Measurements from ENCODE around the gene NR2F1-AS1.

Gene NR2F1-AS1

GRCh38 chr5:93598091-93599000 is 17.3 kb upstream of the NR2F1-AS1 start:
- no peak overlapping the region for H3K27ac ChIP-seq (ENCODE audit: insufficient read depth in 1 of 2, low read depth in 1 of 2, low read length in 2 of 2, poor library complexity in 1 of 2, severe bottlenecking in 2 of 2)
- H3K27me3 ChIP-seq (replicated peaks in 2 of 5; ENCODE audit: control insufficient read depth in 4 of 5, insufficient read depth in 5 of 5, low read length in 4 of 5), result peaks cover 49 to 100% (median 76%) of the 10 kb centered on the region in 5 experiments
- CTCF ChIA-PET, result interaction anchor here (2.1 to 4.4 kb wide), 4 partner anchors 9 to 203 kb away, joined by 7 to 27 read pairs (median 16); no protein-coding TSS in a partner anchor
- POLR2A ChIA-PET, result no interaction called here
- H3K36me3 ChIP-seq (ENCODE audit: control insufficient read depth in 4 of 4, insufficient read depth in 4 of 4, low read length in 3 of 4), result no peaks in the 10 kb centered on the region
- H3K4me1 ChIP-seq (ENCODE audit: control extremely low read depth in 1 of 4, control insufficient read depth in 4 of 4, insufficient read depth in 4 of 4, low read length in 3 of 4), result peaks cover 0 to 3% (median 1%) of the 10 kb centered on the region in 4 experiments
- H3K9me3 ChIP-seq (ENCODE audit: control extremely low read depth in 1 of 5, control insufficient read depth in 4 of 5, insufficient read depth in 2 of 5, low read depth in 1 of 5, low read length in 4 of 5), result peaks cover 0 to 27% (median 0%) of the 10 kb centered on the region in 5 experiments
- no peak overlapping the region for H3K4me3 ChIP-seq (ENCODE audit: control insufficient read depth in 1 of 7, extremely low read depth in 1 of 7, insufficient read depth in 4 of 7, low read depth in 2 of 7, low read length in 6 of 7)
- 7% methylated on average over 11 of the region's 28 CpGs for WGBS (ENCODE audit: insufficient coverage)
- peak in 1 of 3 donors; percentile 7 for DNase-seq

- 2% methylated on average over 40 of the region's 40 CpGs for WGBS (ENCODE audit: insufficient coverage)
- H3K9me3 ChIP-seq (ENCODE audit: control extremely low read depth in 1 of 5, control insufficient read depth in 4 of 5, insufficient read depth in 2 of 5, low read depth in 1 of 5, low read length in 4 of 5), result peaks cover 0 to 29% (median 0%) of the 10 kb centered on the region in 5 experiments
- peak in 1 of 3 donors; percentile 40 for DNase-seq
- peaks cover 46 to 100% (median 73%) of the 10 kb centered on the region in 5 experiments for H3K27me3 ChIP-seq (replicated peaks in 2 of 5; ENCODE audit: control insufficient read depth in 4 of 5, insufficient read depth in 5 of 5, low read length in 4 of 5)
- H3K4me1 ChIP-seq (ENCODE audit: control extremely low read depth in 1 of 4, control insufficient read depth in 4 of 4, insufficient read depth in 4 of 4, low read length in 3 of 4), result peaks cover 0 to 3% (median 1%) of the 10 kb centered on the region in 4 experiments
- H3K36me3 ChIP-seq (ENCODE audit: control insufficient read depth in 4 of 4, insufficient read depth in 4 of 4, low read length in 3 of 4), result no peaks in the 10 kb centered on the region
- no peak overlapping the region for H3K4me3 ChIP-seq (ENCODE audit: control insufficient read depth in 1 of 7, extremely low read depth in 1 of 7, insufficient read depth in 4 of 7, low read depth in 2 of 7, low read length in 6 of 7)
- ChIA-PET POLR2A (no interaction called here), CTCF (interaction anchor here (1.0 to 3.1 kb wide), 4 partner anchors 9 to 204 kb away, joined by 3 to 27 read pairs (median 10); no protein-coding TSS in a partner anchor)
- no peak overlapping the region for H3K27ac ChIP-seq (ENCODE audit: insufficient read depth in 1 of 2, low read depth in 1 of 2, low read length in 2 of 2, poor library complexity in 1 of 2, severe bottlenecking in 2 of 2)
These were observed 15.9 kb upstream of the NR2F1-AS1 start for GRCh38 chr5:93596676-93597490.

DNA sequence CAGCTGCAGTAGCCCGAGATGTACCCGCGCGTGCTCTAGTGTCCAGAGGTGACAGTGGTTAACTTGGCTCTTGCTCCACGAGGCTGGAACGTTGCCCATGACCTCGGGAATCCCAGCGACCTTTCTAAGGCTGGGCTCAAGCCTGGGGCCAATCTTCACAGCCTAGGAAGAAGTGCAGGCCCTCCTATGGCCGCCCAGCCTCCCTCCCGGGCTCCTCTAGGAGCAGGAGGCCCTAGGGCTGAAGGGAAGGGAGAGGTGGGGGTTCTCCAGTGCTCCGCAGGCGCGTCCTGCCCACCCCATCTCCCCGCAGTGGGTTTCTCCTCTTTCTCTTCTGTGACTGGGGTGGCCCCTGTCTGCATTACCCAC is 15.3 kb upstream of the NR2F1-AS1 start:
- WGBS (ENCODE audit: insufficient coverage), result 11% methylated on average over 12 of the region's 14 CpGs
- ChIA-PET CTCF (interaction anchor here (2.1 to 3.1 kb wide), 2 partner anchors 9 to 11 kb away, joined by 11 to 27 read pairs; no protein-coding TSS in a partner anchor), POLR2A (no interaction called here)
- Histone ChIP-seq H3K4me1 (ENCODE audit: control extremely low read depth in 1 of 4, control insufficient read depth in 4 of 4, insufficient read depth in 4 of 4, low read length in 3 of 4) (peaks cover 0 to 3% (median 1%) of the 10 kb centered on the region in 4 experiments), H3K9me3 (ENCODE audit: control extremely low read depth in 1 of 5, control insufficient read depth in 4 of 5, insufficient read depth in 2 of 5, low read depth in 1 of 5, low read length in 4 of 5) (peaks cover 0 to 27% (median 0%) of the 10 kb centered on the region in 5 experiments), H3K4me3 (ENCODE audit: control insufficient read depth in 1 of 7, extremely low read depth in 1 of 7, insufficient read depth in 4 of 7, low read depth in 2 of 7, low read length in 6 of 7) (no peak overlapping the region), H3K27ac (ENCODE audit: insufficient read depth in 1 of 2, low read depth in 1 of 2, low read length in 2 of 2, poor library complexity in 1 of 2, severe bottlenecking in 2 of 2) (no peak overlapping the region), H3K27me3 (replicated peaks in 2 of 5; ENCODE audit: control insufficient read depth in 4 of 5, insufficient read depth in 5 of 5, low read length in 4 of 5) (peaks cover 46 to 100% (median 73%) of the 10 kb centered on the region in 5 experiments), H3K36me3 (ENCODE audit: control insufficient read depth in 4 of 4, insufficient read depth in 4 of 4, low read length in 3 of 4) (no peaks in the 10 kb centered on the region)
- no peak for DNase-seq

DNA sequence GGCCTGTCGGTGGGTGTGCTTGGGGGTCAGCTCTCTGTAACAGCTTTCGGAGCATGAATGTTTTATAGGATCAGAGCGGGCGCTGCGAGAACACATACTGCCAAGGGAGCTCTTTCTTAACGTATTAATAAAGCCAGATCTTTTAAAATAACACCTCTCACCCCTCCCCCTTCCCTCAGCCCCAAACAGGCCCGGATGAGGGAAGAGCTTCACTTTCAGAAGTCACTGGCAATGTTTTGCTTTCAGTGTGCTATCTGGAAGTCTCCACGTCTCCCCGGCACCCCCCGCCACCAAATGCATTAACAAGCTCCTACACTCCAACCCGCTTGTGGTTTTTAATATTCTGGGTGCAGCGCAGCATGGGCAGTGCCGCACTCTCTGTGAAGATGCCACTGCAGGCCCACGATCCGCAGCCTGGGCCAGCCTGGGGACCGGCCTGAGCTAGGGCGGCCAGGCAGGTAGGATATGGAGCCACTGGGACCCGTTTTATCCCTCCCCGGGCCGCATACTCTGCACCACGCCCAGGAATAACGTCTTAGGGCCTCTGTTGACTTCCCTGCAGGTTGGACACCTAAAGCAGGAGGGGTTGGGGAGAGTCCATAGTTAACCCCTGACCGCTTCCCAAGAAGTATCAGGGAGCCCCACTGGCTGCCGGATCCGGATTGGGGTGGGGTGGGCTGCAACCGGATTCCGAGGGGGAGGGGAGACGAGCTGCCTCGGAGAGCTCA is 14.6 kb upstream of the NR2F1-AS1 start:
- no peaks in the 10 kb centered on the region for H3K36me3 ChIP-seq (ENCODE audit: control insufficient read depth in 4 of 4, insufficient read depth in 4 of 4, low read length in 3 of 4)
- H3K9me3 ChIP-seq (ENCODE audit: control extremely low read depth in 1 of 5, control insufficient read depth in 4 of 5, insufficient read depth in 2 of 5, low read depth in 1 of 5, low read length in 4 of 5), result peaks cover 0 to 27% (median 0%) of the 10 kb centered on the region in 5 experiments
- CTCF ChIA-PET, result interaction anchor here (0.9 to 2.1 kb wide), 4 partner anchors 11 to 194 kb away, joined by 3 to 11 read pairs (median 4); partner anchors contain the start of gene NR2F1
- DNase-seq, result peak in 1 of 3 donors; percentile 22
- no peak overlapping the region for H3K27ac ChIP-seq (ENCODE audit: insufficient read depth in 1 of 2, low read depth in 1 of 2, low read length in 2 of 2, poor library complexity in 1 of 2, severe bottlenecking in 2 of 2)
- H3K27me3 ChIP-seq (replicated peaks in 2 of 5; ENCODE audit: control insufficient read depth in 4 of 5, insufficient read depth in 5 of 5, low read length in 4 of 5), result peaks cover 47 to 100% (median 69%) of the 10 kb centered on the region in 5 experiments
- POLR2A ChIA-PET, result no interaction called here
- 7% methylated on average over 22 of the region's 29 CpGs for WGBS (ENCODE audit: insufficient coverage)
- no peak overlapping the region for H3K4me3 ChIP-seq (ENCODE audit: control insufficient read depth in 1 of 7, extremely low read depth in 1 of 7, insufficient read depth in 4 of 7, low read depth in 2 of 7, low read length in 6 of 7)
- peaks cover 0 to 3% (median 1%) of the 10 kb centered on the region in 4 experiments for H3K4me1 ChIP-seq (ENCODE audit: control extremely low read depth in 1 of 4, control insufficient read depth in 4 of 4, insufficient read depth in 4 of 4, low read length in 3 of 4)

- Histone ChIP-seq H3K36me3 (ENCODE audit: control insufficient read depth in 4 of 4, insufficient read depth in 4 of 4, low read length in 3 of 4) (no peaks in the 10 kb centered on the region), H3K4me3 (ENCODE audit: control insufficient read depth in 1 of 7, extremely low read depth in 1 of 7, insufficient read depth in 4 of 7, low read depth in 2 of 7, low read length in 6 of 7) (no peak overlapping the region), H3K9me3 (ENCODE audit: control extremely low read depth in 1 of 5, control insufficient read depth in 4 of 5, insufficient read depth in 2 of 5, low read depth in 1 of 5, low read length in 4 of 5) (peaks cover 0 to 27% (median 0%) of the 10 kb centered on the region in 5 experiments), H3K4me1 (ENCODE audit: control extremely low read depth in 1 of 4, control insufficient read depth in 4 of 4, insufficient read depth in 4 of 4, low read length in 3 of 4) (peaks cover 0 to 3% (median 1%) of the 10 kb centered on the region in 4 experiments), H3K27me3 (replicated peaks in 2 of 5; ENCODE audit: control insufficient read depth in 4 of 5, insufficient read depth in 5 of 5, low read length in 4 of 5) (peaks cover 49 to 100% (median 70%) of the 10 kb centered on the region in 5 experiments), H3K27ac (ENCODE audit: insufficient read depth in 1 of 2, low read depth in 1 of 2, low read length in 2 of 2, poor library complexity in 1 of 2, severe bottlenecking in 2 of 2) (no peak overlapping the region)
- DNase-seq, result peak in 1 of 3 donors; percentile 38
- POLR2A ChIA-PET, result no interaction called here
- CTCF ChIA-PET, result interaction anchor here (0.9 to 2.1 kb wide), 3 partner anchors 10 to 195 kb away, joined by 3 to 11 read pairs (median 4); no protein-coding TSS in a partner anchor
- 5% methylated on average over 30 of the region's 37 CpGs for WGBS (ENCODE audit: insufficient coverage)
These were observed 13.8 kb upstream of the NR2F1-AS1 start for GRCh38 chr5:93594591-93595419.

Measured in common myeloid progenitor, CD34-positive (primary cell).